ENCODE results near the gene RAB9A. TPM values are rescaled to one million over a fixed set of nuclear protein-coding genes. Genes with fewer than 3 reads are reported as not detected.

Gene RAB9A
- total RNA-seq, 1 donor from 2014 or later: 34.2 TPM

- H3K4me1 Mint-ChIP-seq (ENCODE audit: low read depth, unreplicated experiment): peaks cover 5% of the 10 kb centered on the region
- no peak overlapping the region for H3K27ac Mint-ChIP-seq (ENCODE audit: unreplicated experiment)
- H3K9me3 ChIP-seq (ENCODE audit: insufficient read depth, low read depth, low read length): no peaks in the 10 kb centered on the region
- H3K27ac ChIP-seq (ENCODE audit: low read depth, low read length): no peak overlapping the region
- H3K4me2 ChIP-seq (ENCODE audit: low read length): peak overlapping the region; percentile 32
- H3K9me3 Mint-ChIP-seq (ENCODE audit: unreplicated experiment): no peaks in the 10 kb centered on the region
- H4K20me1 ChIP-seq (ENCODE audit: insufficient read depth, low read length): no peaks in the 10 kb centered on the region
- peak overlapping the region; percentile 47 for H2AFZ ChIP-seq (ENCODE audit: low read depth, low read length)
- no peak overlapping the region for H3K4me3 Mint-ChIP-seq (ENCODE audit: unreplicated experiment)
- H3K79me2 ChIP-seq (ENCODE audit: insufficient read depth, low read length): no peaks in the 10 kb centered on the region
- no peaks in the 10 kb centered on the region for H3K36me3 ChIP-seq (ENCODE audit: insufficient read depth, low read length)
- no peaks in the 10 kb centered on the region for H3K27me3 Mint-ChIP-seq (ENCODE audit: low read depth, unreplicated experiment)
- TF ChIP-seq CTCF (IDR thresholded peaks at IDR 0.05; ENCODE audit: insufficient read depth, low read depth, low read length): no peak
- no peak for TF ChIP-seq EZH2 (IDR thresholded peaks at IDR 0.05; ENCODE audit: insufficient read depth, low read length)
- H3K4me3 ChIP-seq (ENCODE audit: insufficient read depth, low read depth, low read length): no peak overlapping the region
- peak overlapping the region; percentile 17 for H3K9ac ChIP-seq (ENCODE audit: low read length)
- H3K27me3 ChIP-seq (ENCODE audit: insufficient read depth, low read length): no peaks in the 10 kb centered on the region
- H3K36me3 Mint-ChIP-seq (ENCODE audit: low read depth, unreplicated experiment): peaks cover 5% of the 10 kb centered on the region
- no peaks in the 10 kb centered on the region for H3K4me1 ChIP-seq (ENCODE audit: insufficient read depth, low read length)
- FAIRE-seq: no peak
- DNase-seq (ENCODE audit: low read depth): peak; percentile 20
Observed at GRCh38 chrX:13659063-13659462, 29.9 kb upstream of the RAB9A start.

GRCh38 chrX:13661735-13662288 lies 27.1 kb upstream of the RAB9A start:
- H3K9me3 ChIP-seq (ENCODE audit: insufficient read depth, low read depth, low read length): no peaks in the 10 kb centered on the region
- H3K27me3 ChIP-seq (ENCODE audit: insufficient read depth, low read length): no peaks in the 10 kb centered on the region
- no peak for DNase-seq (ENCODE audit: low read depth)
- H3K4me3 ChIP-seq (ENCODE audit: insufficient read depth, low read depth, low read length): no peak overlapping the region
- H3K4me3 Mint-ChIP-seq (ENCODE audit: unreplicated experiment): no peak overlapping the region
- H4K20me1 ChIP-seq (ENCODE audit: insufficient read depth, low read length): no peaks in the 10 kb centered on the region
- H3K36me3 Mint-ChIP-seq (ENCODE audit: low read depth, unreplicated experiment): peaks cover 5% of the 10 kb centered on the region
- H3K27me3 Mint-ChIP-seq (ENCODE audit: low read depth, unreplicated experiment): no peaks in the 10 kb centered on the region
- no peaks in the 10 kb centered on the region for H3K9me3 Mint-ChIP-seq (ENCODE audit: unreplicated experiment)
- no peak overlapping the region for H3K27ac Mint-ChIP-seq (ENCODE audit: unreplicated experiment)
- no peaks in the 10 kb centered on the region for H3K4me1 ChIP-seq (ENCODE audit: insufficient read depth, low read length)
- no peak overlapping the region for H3K4me2 ChIP-seq (ENCODE audit: low read length)
- H3K9ac ChIP-seq (ENCODE audit: low read length): no peak overlapping the region
- TF ChIP-seq EZH2 (IDR thresholded peaks at IDR 0.05; ENCODE audit: insufficient read depth, low read length) (no peak), CTCF (IDR thresholded peaks at IDR 0.05; ENCODE audit: insufficient read depth, low read depth, low read length) (no peak)
- H3K4me1 Mint-ChIP-seq (ENCODE audit: low read depth, unreplicated experiment): peaks cover 7% of the 10 kb centered on the region
- H3K36me3 ChIP-seq (ENCODE audit: insufficient read depth, low read length): no peaks in the 10 kb centered on the region
- no peak overlapping the region for H2AFZ ChIP-seq (ENCODE audit: low read depth, low read length)
- no peaks in the 10 kb centered on the region for H3K79me2 ChIP-seq (ENCODE audit: insufficient read depth, low read length)
- H3K27ac ChIP-seq (ENCODE audit: low read depth, low read length): no peak overlapping the region
- peak; percentile 55 for FAIRE-seq

GRCh38 chrX:13662355-13662791 lies 26.6 kb upstream of the RAB9A start:
- H4K20me1 ChIP-seq (ENCODE audit: insufficient read depth, low read length): no peaks in the 10 kb centered on the region
- no peak overlapping the region for H3K4me2 ChIP-seq (ENCODE audit: low read length)
- DNase-seq (ENCODE audit: low read depth) (no peak), FAIRE-seq (peak; percentile 99)
- H3K9ac ChIP-seq (ENCODE audit: low read length): no peak overlapping the region
- H3K79me2 ChIP-seq (ENCODE audit: insufficient read depth, low read length): no peaks in the 10 kb centered on the region
- Mint-ChIP-seq H3K27ac (ENCODE audit: unreplicated experiment) (no peak overlapping the region), H3K4me3 (ENCODE audit: unreplicated experiment) (no peak overlapping the region), H3K36me3 (ENCODE audit: low read depth, unreplicated experiment) (peaks cover 5% of the 10 kb centered on the region), H3K9me3 (ENCODE audit: unreplicated experiment) (no peaks in the 10 kb centered on the region), H3K4me1 (ENCODE audit: low read depth, unreplicated experiment) (peaks cover 9% of the 10 kb centered on the region), H3K27me3 (ENCODE audit: low read depth, unreplicated experiment) (no peaks in the 10 kb centered on the region)
- H2AFZ ChIP-seq (ENCODE audit: low read depth, low read length): no peak overlapping the region
- no peak overlapping the region for H3K4me3 ChIP-seq (ENCODE audit: insufficient read depth, low read depth, low read length)
- H3K27ac ChIP-seq (ENCODE audit: low read depth, low read length): no peak overlapping the region
- H3K36me3 ChIP-seq (ENCODE audit: insufficient read depth, low read length): no peaks in the 10 kb centered on the region
- TF ChIP-seq CTCF (IDR thresholded peaks at IDR 0.05; ENCODE audit: insufficient read depth, low read depth, low read length) (no peak), EZH2 (IDR thresholded peaks at IDR 0.05; ENCODE audit: insufficient read depth, low read length) (no peak)
- no peaks in the 10 kb centered on the region for H3K9me3 ChIP-seq (ENCODE audit: insufficient read depth, low read depth, low read length)
- H3K4me1 ChIP-seq (ENCODE audit: insufficient read depth, low read length): no peaks in the 10 kb centered on the region
- H3K27me3 ChIP-seq (ENCODE audit: insufficient read depth, low read length): no peaks in the 10 kb centered on the region
